Measurements from ENCODE around the gene IL15RA.
"Not testable (repeated sequence)": the region's sequence is repeated elsewhere in the genome, so short reads cannot be mapped to it uniquely, and the experiment has no call there.

IL15RA gene

DNA sequence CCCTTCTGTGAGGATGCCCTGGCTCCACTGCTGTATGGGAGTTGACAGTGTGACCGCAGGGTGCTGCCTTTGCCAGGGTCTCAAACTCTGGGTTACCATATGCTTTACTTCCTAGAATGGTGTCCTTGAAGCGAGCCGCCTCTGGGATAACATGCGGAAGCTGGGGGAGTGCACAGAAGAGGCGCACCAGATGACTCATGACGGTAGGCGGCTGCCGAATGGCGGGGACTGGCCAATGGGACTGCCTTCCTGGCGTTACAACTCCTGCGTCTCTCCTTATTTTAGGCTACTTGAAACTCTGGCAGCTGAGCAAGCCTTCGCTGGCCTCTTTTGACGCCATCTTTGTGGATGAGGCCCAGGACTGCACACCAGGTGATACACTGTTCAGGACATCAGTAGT lies 60.0 kb downstream of the IL15RA start:
- DNase-seq: no peak

DNA sequence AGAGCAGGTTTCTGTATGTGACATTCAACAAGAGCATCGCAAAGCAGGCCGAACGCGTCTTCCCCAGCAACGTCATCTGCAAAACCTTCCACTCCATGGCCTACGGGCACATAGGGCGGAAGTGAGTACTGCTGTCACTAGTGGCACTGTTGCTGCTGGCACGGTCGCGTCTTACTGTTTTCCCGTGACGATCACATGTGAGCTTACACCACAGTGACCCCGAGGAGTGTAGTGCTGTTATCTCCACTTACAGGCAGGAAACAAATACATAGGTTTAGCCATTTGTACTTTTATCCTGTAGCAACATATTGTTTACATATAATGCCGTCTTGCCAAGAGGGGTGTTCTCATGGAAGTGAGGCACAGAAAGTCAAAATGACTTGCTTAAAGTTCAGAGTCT lies 61.9 kb downstream of the IL15RA start:
- DNase-seq: no peak

DNA sequence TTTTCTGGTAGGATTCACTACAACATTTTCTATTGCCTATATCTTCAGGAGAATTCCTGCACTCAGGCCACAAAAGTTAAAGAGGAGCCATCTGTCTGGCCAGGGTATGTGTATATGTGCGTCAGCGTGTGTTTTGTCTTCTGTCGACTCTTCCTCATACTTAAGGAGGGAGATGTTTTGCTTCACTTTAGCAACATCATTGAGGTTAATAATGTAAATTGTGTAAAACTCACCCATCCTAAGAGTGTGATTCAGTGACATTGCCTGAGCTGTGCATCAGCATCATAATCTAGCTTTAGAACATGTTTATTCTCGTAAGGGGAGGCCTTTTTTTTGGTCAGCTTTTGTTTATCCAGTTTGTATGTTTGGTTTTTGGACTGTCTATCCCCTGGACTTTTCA lies 63.6 kb downstream of the IL15RA start:
- DNase-seq: no peak

DNA sequence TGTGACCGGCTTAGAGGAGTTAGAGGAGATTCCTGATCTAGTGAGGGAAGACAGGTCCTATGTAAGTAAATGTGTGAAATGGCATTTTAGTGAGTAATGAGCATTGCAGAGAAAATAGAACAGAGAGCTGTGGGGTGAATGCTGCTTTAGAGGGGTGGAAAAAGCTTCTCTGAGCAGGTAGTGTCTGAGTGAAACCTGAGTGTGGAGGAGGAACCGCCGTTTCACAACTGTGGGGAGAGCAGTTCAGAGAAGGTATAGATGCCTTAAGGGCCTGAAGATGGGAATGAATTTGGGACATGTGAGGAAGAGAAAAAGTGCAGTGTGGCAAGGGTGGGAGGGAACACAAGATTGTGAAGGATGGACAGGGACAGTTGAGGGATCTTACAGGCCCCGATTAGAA lies 65.7 kb downstream of the IL15RA start:
- no peak for DNase-seq

DNA sequence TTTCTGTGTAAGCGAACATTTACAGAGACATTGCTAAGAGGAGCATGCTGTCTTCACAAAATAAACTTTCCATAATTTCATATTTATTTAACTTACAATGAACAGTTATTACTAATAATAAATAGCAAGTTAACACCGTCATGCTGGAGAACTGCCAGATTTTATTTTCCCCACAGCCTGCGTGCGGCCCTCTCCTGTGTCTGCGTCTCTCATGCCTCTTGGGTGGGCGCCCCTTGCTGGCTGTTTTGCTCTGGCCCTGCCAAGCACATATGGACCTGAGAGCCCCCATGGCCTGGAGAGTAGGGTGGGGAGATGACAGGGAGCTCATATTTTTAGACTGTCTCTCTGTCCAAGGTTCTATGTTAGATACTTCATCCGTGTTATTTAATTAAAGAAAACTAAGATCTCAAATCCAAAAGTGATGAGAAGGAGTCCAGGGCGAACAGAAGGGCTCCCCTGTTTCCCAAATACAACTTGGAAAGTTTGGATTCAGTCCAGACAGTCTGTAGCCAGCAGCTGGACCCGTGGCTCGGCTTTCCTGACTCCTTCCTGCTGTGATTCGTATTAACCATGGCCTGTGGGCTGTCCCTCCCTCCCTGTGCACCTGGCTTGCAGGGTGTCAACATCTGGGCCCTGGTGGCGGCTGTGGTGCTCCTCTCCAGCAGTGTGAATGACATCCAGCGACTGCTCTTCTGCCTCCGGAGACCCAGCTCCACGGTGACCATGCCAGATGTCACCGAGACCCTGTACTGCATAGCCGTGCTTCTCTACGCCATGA lies 66.8 kb downstream of the IL15RA start:
- DNase-seq: no peak

DNA sequence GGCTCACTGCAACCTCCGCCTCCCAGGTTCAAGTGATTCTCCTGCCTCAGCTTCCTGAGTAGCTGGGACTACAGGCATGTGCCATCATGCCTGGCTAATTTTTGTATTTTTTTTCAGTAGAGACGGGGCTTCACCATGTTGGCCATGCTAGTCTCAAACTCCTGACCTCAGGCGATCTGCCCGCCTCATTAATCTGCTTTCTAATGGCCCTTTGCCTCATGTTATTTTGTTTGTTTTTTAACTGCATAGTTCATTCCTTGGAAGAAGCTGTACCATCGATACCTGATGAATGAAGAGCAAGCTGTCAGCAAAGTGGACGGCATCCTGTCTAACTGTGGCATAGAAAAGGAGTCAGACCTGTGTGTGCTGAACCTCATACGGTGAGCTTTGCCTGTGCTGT lies 68.7 kb downstream of the IL15RA start:
- not testable (repeated sequence) for DNase-seq

DNA sequence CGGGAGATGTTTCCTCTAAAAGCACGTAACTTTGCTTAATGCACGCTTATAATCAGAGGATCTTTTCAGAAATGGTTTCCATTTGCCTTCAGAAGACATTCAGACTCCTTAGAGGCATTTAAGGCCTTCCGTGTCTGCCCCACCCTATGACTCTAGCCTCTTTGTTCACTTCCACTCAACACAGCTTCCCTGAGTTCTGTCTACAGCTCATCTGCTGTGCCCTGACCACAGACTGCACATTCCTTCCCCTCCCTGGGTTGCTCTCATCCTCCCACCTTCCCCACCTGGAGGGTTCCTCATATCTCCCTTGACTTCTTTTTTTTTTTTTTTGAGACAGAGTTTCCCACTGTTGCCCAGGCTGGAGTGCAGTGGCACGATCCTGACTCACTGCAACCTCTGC lies 70.7 kb downstream of the IL15RA start:
- DNase-seq: no peak

DNA sequence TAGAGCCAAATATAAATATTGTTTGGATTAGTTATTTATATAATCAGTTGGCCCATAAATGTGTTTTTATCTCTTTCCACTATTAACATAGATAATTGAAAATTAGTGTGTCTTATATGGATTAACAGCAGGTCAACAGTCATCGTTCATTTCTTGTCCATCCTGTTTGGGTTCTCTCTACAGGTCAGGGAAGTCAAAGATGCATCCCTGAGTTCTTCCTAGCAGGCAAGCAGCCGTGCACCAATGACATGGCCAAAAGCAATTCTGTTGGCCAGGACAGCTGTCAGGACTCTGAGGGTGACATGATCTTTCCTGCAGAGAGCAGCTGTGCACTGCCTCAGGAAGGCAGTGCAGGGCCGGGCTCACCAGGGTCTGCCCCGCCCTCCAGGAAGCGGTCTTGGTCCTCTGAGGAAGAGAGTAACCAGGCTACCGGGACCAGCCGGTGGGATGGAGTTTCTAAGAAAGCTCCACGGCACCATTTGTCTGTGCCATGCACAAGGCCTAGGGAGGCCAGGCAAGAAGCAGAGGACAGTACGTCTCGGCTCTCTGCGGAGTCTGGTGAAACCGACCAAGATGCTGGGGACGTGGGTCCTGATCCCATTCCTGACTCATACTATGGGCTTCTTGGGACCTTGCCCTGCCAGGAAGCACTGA lies 71.4 kb downstream of the IL15RA start:
- DNase-seq: no peak

DNA sequence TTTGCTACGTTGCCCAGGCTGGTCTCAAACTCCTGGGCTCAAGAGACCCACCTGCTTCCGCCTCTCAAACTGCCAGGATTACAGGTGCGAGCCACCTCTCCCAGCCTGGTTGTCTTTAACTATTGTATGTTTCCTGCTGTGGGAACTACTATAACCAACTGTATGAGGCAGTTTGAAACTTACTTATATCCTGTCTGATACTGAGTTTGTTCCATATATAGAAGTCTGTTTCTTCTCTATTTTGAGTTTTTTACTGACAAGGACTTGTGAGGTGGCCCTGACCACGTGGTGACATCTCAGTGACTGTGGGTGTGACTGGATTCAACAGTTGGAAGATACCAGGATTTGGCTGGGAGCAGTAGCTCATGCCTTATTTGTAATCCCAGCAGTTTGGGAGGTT lies 73.1 kb downstream of the IL15RA start:
- DNase-seq: peak; percentile 9

DNA sequence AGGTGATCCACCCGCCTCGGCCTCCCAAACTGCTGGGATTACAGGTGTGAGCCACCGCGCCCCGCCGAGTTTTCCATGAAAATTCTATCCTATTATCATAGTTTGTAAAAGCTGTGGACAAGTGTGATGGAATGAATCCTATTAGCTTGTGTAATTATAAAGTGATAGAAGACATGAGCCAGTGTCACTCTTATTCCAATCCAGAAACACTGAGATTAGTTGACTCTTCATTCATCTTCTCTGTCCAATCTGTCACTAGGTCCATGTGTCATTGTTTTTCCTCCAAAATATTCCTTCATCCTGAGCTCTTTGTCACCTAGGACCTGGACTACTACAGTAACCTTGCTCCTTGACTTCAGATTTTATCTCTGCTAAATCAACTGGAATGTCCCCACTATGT lies 73.8 kb downstream of the IL15RA start:
- no peak for DNase-seq

DNA sequence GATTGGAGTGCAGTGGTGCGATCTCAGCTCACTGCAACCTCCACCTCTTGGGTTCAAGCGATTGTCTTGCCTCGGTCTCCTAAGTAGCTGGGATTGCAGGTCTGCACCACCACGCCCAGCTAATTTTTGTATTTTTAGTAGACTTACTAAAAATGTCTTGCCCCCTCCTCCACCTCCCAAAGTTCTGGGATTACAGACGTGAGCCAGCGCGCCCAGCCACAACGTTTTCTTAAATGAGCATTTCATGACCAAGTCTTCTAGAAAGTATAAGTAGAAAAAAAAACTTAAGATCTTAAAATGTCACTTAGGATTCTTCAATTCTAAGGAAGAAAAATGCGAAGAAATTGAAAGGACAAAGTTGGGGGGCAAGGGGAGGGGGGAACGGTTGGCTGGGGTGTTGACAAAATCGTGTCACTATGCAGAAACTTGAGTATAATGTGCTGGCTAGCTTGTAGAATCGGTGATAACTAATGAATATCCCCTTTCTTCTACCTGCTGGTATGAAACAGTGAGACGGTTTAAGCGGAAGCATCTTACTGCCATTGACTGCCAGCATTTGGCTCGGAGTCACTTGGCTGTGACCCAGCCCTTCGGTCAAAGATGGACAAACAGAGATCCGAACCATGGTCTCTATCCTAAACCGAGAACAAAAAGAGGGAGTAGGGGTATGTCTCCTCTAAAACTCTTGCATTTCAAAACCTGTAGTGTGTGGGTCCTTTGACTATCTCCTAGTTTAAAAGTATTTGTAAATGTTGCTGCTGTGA lies 74.7 kb downstream of the IL15RA start:
- no peak for DNase-seq

Measured in inflammatory macrophage treated with lipopolysaccharide for 4 hours (primary cell).